K562 (cell line): Measurements from ENCODE around the gene LHPP. TPM values are rescaled to one million over a fixed set of nuclear protein-coding genes. Genes with fewer than 3 reads are reported as not detected.

Source experiments
- ATAC-seq: fragments of 200-7000 bp; cut with Tn5 transposase; 3 replicates; pipeline ENCODE4 v1.9.1; 2020; ENCODE audit warnings: moderate library complexity
- BruUV-seq: library from RNA; stranded (reverse); fragments of 400-500 nt; replicated peaks from 2 replicates; lab custom pipeline; 2021; lab: Mats Ljungman, UMichigan
- CTCF ChIA-PET: fragments of 300-600 bp; formaldehyde crosslinking; extraction: SDS; loops from one replicate; lab custom pipeline; 2021; ENCODE audit warnings: low intra/inter-chr PET ratio; lab: Yijun Ruan, JAX
- POLR2A ChIA-PET: fragments of 300-600, 350-650 bp; sonication (Branson Sonifier 250); formaldehyde crosslinking; extraction: SDS; loops from one replicate; lab custom pipeline; 2021; ENCODE audit warnings: antibody characterized with exemption, inconsistent platforms; lab: Yijun Ruan, JAX
- DNase-seq, 4 experiments: peaks; one replicate each; pipeline versions ENCODE4 v3.0.0 to v3.0.0-alpha.2; 2011 to 2018; ENCODE audit warnings: low spot score in 3 of 4, mixed read lengths in 3 of 4; ENCODE audit errors: extremely low read depth in 1 of 4
- FAIRE-seq: peaks from 2 replicates; lab custom pipeline; 2011; peaks lifted over from hg19 to GRCh38; lab: Jason Lieb, UNC
- H2AFZ ChIP-seq: 2 replicates; pipeline ENCODE4 v1.6.0; 2011; ENCODE audit warnings: low read depth, low read length, control low read depth, inconsistent platforms
- H3K27ac ChIP-seq: fragments of 200-600 bp; 3 replicates; pipeline ENCODE4 v1.8.0; 2011; ENCODE audit warnings: low read depth, mild to moderate bottlenecking, control low read depth, inconsistent platforms, low read length, moderate library complexity, mixed read lengths; ENCODE audit errors: extremely low read depth
- H3K27me3 ChIP-seq, 2 experiments: fragments of 300-600 bp in 1 of 2; 2 replicates in 1 of 2; 3 replicates in 1 of 2; pipeline versions ENCODE4 v1.6.0 to v1.8.0; 2011; ENCODE audit warnings: inconsistent platforms in 2 of 2, low read length in 2 of 2, mild to moderate bottlenecking in 1 of 2, mixed read lengths in 1 of 2, moderate library complexity in 1 of 2; ENCODE audit not compliant: control insufficient read depth in 2 of 2, insufficient read depth in 2 of 2
- H3K36me3 ChIP-seq: fragments of 300-600 bp; 3 replicates; pipeline ENCODE4 v1.8.0; 2011; ENCODE audit warnings: mild to moderate bottlenecking, low read length, inconsistent platforms; ENCODE audit not compliant: control insufficient read depth, insufficient read depth
- H3K4me1 ChIP-seq, 2 experiments: fragments of 200-600 bp in 1 of 2; replicated peaks in 1 of 2; 2 replicates in 1 of 2; 3 replicates in 1 of 2; pipeline versions ENCODE4 v1.5.1 to v1.8.0; 2011; ENCODE audit warnings: inconsistent platforms in 2 of 2, low read length in 2 of 2, mild to moderate bottlenecking in 1 of 2, mixed read lengths in 1 of 2, moderate library complexity in 1 of 2; ENCODE audit not compliant: control insufficient read depth in 2 of 2, insufficient read depth in 2 of 2
- H3K4me2 ChIP-seq: 2 replicates; pipeline ENCODE4 v1.6.1; 2011; ENCODE audit warnings: low read length, control low read depth, inconsistent platforms, mixed read lengths; ENCODE audit not compliant: insufficient read depth
- H3K4me3 ChIP-seq: fragments of 200-600 bp; sonication (generic), shearing (Covaris generic); 2 replicates; pipeline ENCODE4 v1.5.1; 2016; ENCODE audit warnings: control low read depth, inconsistent platforms
- H3K79me2 ChIP-seq: fragments of 200-600 bp; 3 replicates; pipeline ENCODE4 v1.8.0; 2011; ENCODE audit warnings: low read length, inconsistent platforms; ENCODE audit not compliant: control insufficient read depth, insufficient read depth
- H3K9ac ChIP-seq, 2 experiments: 2 replicates each; pipeline versions ENCODE4 v1.6.0 to v1.6.1; 2011; ENCODE audit warnings: low read depth in 2 of 2, low read length in 2 of 2, control low read depth in 1 of 2, inconsistent platforms in 1 of 2, mild to moderate bottlenecking in 1 of 2, mixed read lengths in 1 of 2; ENCODE audit not compliant: insufficient read depth in 1 of 2
- H3K9me1 ChIP-seq: one replicate; pipeline ENCODE4 v1.6.0; 2011; ENCODE audit warnings: inconsistent platforms, mild to moderate bottlenecking, low read length, moderate library complexity; ENCODE audit not compliant: control insufficient read depth, insufficient read depth
- H3K9me3 ChIP-seq: replicated peaks from 2 replicates; pipeline ENCODE4 v1.5.1; 2011; ENCODE audit warnings: low read depth, low read length, inconsistent platforms; ENCODE audit not compliant: control insufficient read depth, insufficient read depth
- H4K20me1 ChIP-seq: replicated peaks from 2 replicates; pipeline ENCODE4 v1.6.1; 2011; ENCODE audit warnings: low read length, inconsistent platforms, mixed read lengths; ENCODE audit not compliant: control insufficient read depth, insufficient read depth
- CBX2 ChIP-seq: fragments of 200-600 bp; sonication (generic); IDR thresholded peaks from one replicate; pipeline ENCODE4 v1.6.1; 2012; ENCODE audit warnings: mild to moderate bottlenecking, low read length, inconsistent platforms; ENCODE audit not compliant: insufficient read depth, poor library complexity, severe bottlenecking
- CXXC5 ChIP-seq: fragments of 250-450 bp; sonication (Bioruptor Pico); IDR thresholded peaks from 2 replicates; pipeline ENCODE4 v1.8.0; 2022; ENCODE audit warnings: inconsistent platforms, mild to moderate bottlenecking, moderate library complexity
- MBD2 ChIP-seq: sonication (generic); IDR thresholded peaks from 2 replicates; pipeline ENCODE4 v1.6.1; 2016; ENCODE audit warnings: low read depth, borderline replicate concordance
- MTA3 ChIP-seq: fragments of 450-650 bp; formaldehyde crosslinking; IDR thresholded peaks from 2 replicates; pipeline ENCODE4 v1.6.1; 2017; ENCODE audit warnings: mild to moderate bottlenecking, borderline replicate concordance
- POLR3G ChIP-seq: IDR thresholded peaks from 2 replicates; pipeline ENCODE4 v1.6.1; 2011; ENCODE audit not compliant: insufficient read length, insufficient replicate concordance; ENCODE audit errors: extremely low read depth
- RBM22 ChIP-seq: fragments of 200-400 bp; formaldehyde crosslinking; IDR thresholded peaks from 2 replicates; pipeline ENCODE4 v1.6.1; 2018; ENCODE audit warnings: low read length, low read depth; ENCODE audit not compliant: poor library complexity, severe bottlenecking
- SREBF1 ChIP-seq: fragments of 150-350 bp; IDR thresholded peaks from 2 replicates; pipeline ENCODE4 v1.6.1; 2014; ENCODE audit warnings: antibody characterized with exemption, low read depth, low read length, borderline replicate concordance
- SRSF3 ChIP-seq: fragments of 200-400 bp; formaldehyde crosslinking; IDR thresholded peaks from 2 replicates; pipeline ENCODE4 v1.6.1; 2016; ENCODE audit warnings: mild to moderate bottlenecking, low read length, moderate library complexity; ENCODE audit not compliant: insufficient read depth
- ZNF551 ChIP-seq: fragments of 250-450 bp; sonication (Bioruptor Pico); IDR thresholded peaks from 2 replicates; pipeline ENCODE4 v1.5.0; 2021; ENCODE audit warnings: mild to moderate bottlenecking, moderate library complexity
- WGBS: fragments of 100-300 bp; shearing (Covaris generic); methylation state at CpG from one replicate; pipeline ENCODE4 v1.1.6; 2016; ENCODE audit warnings: low coverage, mixed read lengths; ENCODE audit not compliant: insufficient coverage; ENCODE audit errors: missing lambda C conversion rate; 5-methylcytosine and 5-hydroxymethylcytosine counted together
- in situ Hi-C: fragments of 300-500 bp; cut with MboI; formaldehyde crosslinking; loops from 4 replicates; pipeline ENCODE4 v1.15.0; 2018; ENCODE audit warnings: inconsistent platforms, mixed read lengths
- intact Hi-C: fragments of 100-400 bp; cut with micrococcal nuclease; formaldehyde crosslinking; loops from 2 replicates; pipeline ENCODE4 v1.14.2; 2022
- polyA plus RNA-seq, 8 experiments: library from polyadenylated mRNA; depleted of rRNA in 4 of 8; stranded (reverse) in 5 of 8; unstranded in 3 of 8; fragments of >200 nt; fragmentation: Nextera tagmentation in 2 of 8; fragmentation: Illumina TruSeq in 1 of 8; extraction: Ambion mirVana in 2 of 8; extraction: Trizol in 1 of 8; gene quantifications; 2 replicates each; pipeline versions ENCODE4 v1.2.1 to v1.2.3, GENCODE V29; 2011 to 2014; ENCODE audit warnings: inconsistent platforms in 1 of 8, missing spikeins in 1 of 8
- total RNA-seq, 7 experiments: library from RNA; depleted of rRNA in 6 of 7; stranded (reverse); fragments of >200 nt in 6 of 7; fragmentation: Illumina TruSeq in 2 of 7; extraction: Trizol in 2 of 7; gene quantifications; 2 replicates each; pipeline versions ENCODE4 v1.2.1 to v1.2.3, GENCODE V29; 2011 to 2021; ENCODE audit warnings: low replicate concordance in 1 of 7
- TF ChIP-seq, protein P1 (sequence below): IDR thresholded peaks from 2 replicates; pipeline ENCODE4 v1.6.1; 2011; ENCODE audit warnings: borderline replicate concordance, low read depth, mild to moderate bottlenecking, moderate library complexity, low read length; ENCODE audit not compliant: insufficient read depth, poor library complexity, severe bottlenecking
- TF ChIP-seq, protein P2 (sequence below): fragments of 250-450 bp; sonication (Bioruptor Pico); IDR thresholded peaks from 2 replicates; pipeline ENCODE4 v1.4.0; 2020

Gene LHPP
- total and polyA plus RNA-seq, 9 of the 15 experiments (the other 6 are each of a cell fraction or from before 2014, with no cell fraction given), result 0.34 to 7.4 (median 3.0) TPM

DNA sequence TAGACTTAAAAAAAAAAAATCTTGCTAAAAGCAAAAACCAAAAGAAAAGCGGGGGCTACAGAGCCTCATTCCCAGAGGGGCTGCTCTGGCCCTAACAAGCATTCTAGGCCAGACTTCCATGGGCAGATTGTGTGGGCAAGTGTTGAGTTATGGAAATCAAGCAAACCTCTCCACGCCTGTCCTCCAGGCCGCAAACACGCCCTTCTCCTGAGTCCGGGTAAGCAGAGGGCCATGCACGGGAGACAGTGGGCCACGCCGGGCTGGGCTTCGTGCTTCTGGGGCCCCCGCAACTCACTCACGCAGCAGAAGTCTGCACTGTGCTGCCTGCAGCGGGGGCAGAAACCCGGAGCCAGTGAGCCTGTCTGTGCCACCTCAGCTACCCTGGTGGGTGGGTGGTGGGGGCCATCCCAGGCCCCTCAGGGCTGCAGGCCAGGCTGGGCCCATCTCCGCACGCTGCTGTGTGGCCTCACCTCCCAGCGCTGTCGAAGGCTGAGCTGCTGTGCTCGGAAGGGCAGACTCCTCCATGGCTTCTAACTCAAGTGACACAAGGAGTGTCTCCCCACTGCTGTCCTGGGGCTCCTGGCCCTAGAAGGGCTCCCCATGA, 156.9 kb downstream of the LHPP start:
- Histone ChIP-seq H3K4me1 (peaks cover 0 to 37% of the 10 kb centered on the region in 2 experiments; a peak in 2 of 5 replicates), H3K4me2 (no peak overlapping the region)

DNA sequence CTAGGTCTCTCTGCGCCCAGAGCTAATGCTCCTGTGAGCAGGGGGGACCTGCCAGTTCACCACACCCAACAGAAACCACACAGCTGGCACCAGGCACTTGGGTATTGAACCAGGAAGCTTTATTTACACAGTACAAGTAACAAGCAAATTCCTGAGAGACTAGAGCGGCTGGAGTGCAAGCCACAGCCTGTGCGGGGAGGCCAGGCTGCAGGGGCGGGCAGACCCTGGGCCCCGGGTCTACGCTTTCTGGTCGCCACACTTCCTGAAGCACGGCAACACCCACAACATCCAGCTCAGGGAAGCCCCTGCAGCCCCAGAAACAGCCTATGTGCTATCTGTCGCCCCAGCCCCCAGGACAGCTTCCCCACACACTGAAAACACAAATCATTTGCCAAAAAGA, 157.6 kb downstream of the LHPP start:
- DNase-seq (no peak), FAIRE-seq (no peak), ATAC-seq (no peak)
- in situ Hi-C loops (no loop called here), intact Hi-C loops (no loop called here)
- ChIA-PET POLR2A (no interaction called here), CTCF (no interaction called here)
- no peaks in the 10 kb centered on the region for H3K9me3 ChIP-seq
- no peaks in the 10 kb centered on the region for H3K79me2 ChIP-seq
- no peaks in the 10 kb centered on the region for H3K9me1 ChIP-seq
- no peak overlapping the region for H3K27ac ChIP-seq
- no peak overlapping the region for H2AFZ ChIP-seq
- BruUV-seq, result no TSS peak
- WGBS, result 83% methylated on average over 7 of the region's 9 CpGs
- H3K9ac ChIP-seq, result no peak overlapping the region
- no peak overlapping the region for H3K4me2 ChIP-seq
- H3K27me3 ChIP-seq, result no peaks in the 10 kb centered on the region
- H3K4me3 ChIP-seq, result no peak overlapping the region
- H4K20me1 ChIP-seq, result no peaks in the 10 kb centered on the region
- peaks cover 0 to 37% of the 10 kb centered on the region in 2 experiments; a peak in 2 of 5 replicates for H3K4me1 ChIP-seq
- peaks cover 9% of the 10 kb centered on the region; the same call in 1 of the 3 replicates for H3K36me3 ChIP-seq
- TF ChIP-seq, protein P1, sequence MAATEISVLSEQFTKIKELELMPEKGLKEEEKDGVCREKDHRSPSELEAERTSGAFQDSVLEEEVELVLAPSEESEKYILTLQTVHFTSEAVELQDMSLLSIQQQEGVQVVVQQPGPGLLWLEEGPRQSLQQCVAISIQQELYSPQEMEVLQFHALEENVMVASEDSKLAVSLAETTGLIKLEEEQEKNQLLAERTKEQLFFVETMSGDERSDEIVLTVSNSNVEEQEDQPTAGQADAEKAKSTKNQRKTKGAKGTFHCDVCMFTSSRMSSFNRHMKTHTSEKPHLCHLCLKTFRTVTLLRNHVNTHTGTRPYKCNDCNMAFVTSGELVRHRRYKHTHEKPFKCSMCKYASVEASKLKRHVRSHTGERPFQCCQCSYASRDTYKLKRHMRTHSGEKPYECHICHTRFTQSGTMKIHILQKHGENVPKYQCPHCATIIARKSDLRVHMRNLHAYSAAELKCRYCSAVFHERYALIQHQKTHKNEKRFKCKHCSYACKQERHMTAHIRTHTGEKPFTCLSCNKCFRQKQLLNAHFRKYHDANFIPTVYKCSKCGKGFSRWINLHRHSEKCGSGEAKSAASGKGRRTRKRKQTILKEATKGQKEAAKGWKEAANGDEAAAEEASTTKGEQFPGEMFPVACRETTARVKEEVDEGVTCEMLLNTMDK, result no peak
- TF ChIP-seq CXXC5 (no peak), MBD2 (no peak), SRSF3 (no peak), ZNF551 (CRISPR knock-in tag) (no peak), CBX2 (no peak), POLR3G (no peak)

More for the DNA sequence above, 156.9 kb downstream of the LHPP start:
- DNase-seq (no peak), FAIRE-seq (no peak), ATAC-seq (no peak)
- H3K79me2 ChIP-seq, result no peaks in the 10 kb centered on the region
- in situ Hi-C loops, result no loop called here
- 100% methylated on average over 3 of the region's 18 CpGs for WGBS
- peaks cover 9% of the 10 kb centered on the region; the same call in 1 of the 3 replicates for H3K36me3 ChIP-seq
- intact Hi-C loops, result no loop called here
- CTCF ChIA-PET, result no interaction called here
- H2AFZ ChIP-seq, result no peak overlapping the region
- no peak overlapping the region for H3K4me3 ChIP-seq
- POLR2A ChIA-PET, result no interaction called here
- H3K27me3 ChIP-seq, result no peaks in the 10 kb centered on the region
- H3K9me3 ChIP-seq, result no peaks in the 10 kb centered on the region
- no peak overlapping the region for H3K27ac ChIP-seq
- no peaks in the 10 kb centered on the region for H3K9me1 ChIP-seq
- BruUV-seq, result no TSS peak
- TF ChIP-seq MTA3, result no peak
- TF ChIP-seq, protein P2, sequence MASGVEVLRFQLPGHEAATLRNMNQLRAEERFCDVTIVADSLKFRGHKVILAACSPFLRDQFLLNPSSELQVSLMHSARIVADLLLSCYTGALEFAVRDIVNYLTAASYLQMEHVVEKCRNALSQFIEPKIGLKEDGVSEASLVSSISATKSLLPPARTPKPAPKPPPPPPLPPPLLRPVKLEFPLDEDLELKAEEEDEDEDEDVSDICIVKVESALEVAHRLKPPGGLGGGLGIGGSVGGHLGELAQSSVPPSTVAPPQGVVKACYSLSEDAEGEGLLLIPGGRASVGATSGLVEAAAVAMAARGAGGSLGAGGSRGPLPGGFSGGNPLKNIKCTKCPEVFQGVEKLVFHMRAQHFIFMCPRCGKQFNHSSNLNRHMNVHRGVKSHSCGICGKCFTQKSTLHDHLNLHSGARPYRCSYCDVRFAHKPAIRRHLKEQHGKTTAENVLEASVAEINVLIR, result no peak
- TF ChIP-seq SREBF1, result no peak
- TF ChIP-seq RBM22, result peak; percentile 21
- TF ChIP-seq, all 486 proteins: peak for 1
- Histone ChIP-seq H4K20me1 (no peaks in the 10 kb centered on the region), H3K9ac (no peak overlapping the region)
